Non-pigmented ciliary epithelial cell (primary cell): Measurements from ENCODE around the gene NBPF9.
"Not testable (repeated sequence)": the region's sequence is repeated elsewhere in the genome, so short reads cannot be mapped to it uniquely, and the experiment has no call there.

Source experiments
- DNase-seq: peaks from one replicate; pipeline ENCODE4 v3.0.0-alpha.2; 2010; ENCODE audit warnings: low read depth

NBPF9 gene, protein sequence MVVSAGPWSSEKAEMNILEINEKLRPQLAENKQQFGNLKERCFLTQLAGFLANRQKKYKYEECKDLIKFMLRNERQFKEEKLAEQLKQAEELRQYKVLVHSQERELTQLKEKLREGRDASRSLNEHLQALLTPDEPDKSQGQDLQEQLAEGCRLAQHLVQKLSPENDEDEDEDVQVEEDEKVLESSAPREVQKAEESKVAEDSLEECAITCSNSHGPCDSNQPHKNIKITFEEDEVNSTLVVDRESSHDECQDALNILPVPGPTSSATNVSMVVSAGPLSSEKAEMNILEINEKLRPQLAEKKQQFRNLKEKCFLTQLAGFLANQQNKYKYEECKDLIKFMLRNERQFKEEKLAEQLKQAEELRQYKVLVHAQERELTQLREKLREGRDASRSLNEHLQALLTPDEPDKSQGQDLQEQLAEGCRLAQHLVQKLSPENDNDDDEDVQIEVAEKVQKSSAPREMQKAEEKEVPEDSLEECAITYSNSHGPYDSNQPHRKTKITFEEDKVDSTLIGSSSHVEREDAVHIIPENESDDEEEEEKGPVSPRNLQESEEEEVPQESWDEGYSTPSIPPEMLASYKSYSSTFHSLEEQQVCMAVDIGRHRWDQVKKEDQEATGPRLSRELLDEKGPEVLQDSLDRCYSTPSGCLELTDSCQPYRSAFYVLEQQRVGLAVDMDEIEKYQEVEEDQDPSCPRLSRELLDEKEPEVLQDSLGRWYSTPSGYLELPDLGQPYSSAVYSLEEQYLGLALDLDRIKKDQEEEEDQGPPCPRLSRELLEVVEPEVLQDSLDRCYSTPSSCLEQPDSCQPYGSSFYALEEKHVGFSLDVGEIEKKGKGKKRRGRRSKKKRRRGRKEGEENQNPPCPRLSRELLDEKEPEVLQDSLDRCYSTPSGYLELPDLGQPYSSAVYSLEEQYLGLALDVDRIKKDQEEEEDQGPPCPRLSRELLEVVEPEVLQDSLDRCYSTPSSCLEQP (N-terminal part only)

DNA sequence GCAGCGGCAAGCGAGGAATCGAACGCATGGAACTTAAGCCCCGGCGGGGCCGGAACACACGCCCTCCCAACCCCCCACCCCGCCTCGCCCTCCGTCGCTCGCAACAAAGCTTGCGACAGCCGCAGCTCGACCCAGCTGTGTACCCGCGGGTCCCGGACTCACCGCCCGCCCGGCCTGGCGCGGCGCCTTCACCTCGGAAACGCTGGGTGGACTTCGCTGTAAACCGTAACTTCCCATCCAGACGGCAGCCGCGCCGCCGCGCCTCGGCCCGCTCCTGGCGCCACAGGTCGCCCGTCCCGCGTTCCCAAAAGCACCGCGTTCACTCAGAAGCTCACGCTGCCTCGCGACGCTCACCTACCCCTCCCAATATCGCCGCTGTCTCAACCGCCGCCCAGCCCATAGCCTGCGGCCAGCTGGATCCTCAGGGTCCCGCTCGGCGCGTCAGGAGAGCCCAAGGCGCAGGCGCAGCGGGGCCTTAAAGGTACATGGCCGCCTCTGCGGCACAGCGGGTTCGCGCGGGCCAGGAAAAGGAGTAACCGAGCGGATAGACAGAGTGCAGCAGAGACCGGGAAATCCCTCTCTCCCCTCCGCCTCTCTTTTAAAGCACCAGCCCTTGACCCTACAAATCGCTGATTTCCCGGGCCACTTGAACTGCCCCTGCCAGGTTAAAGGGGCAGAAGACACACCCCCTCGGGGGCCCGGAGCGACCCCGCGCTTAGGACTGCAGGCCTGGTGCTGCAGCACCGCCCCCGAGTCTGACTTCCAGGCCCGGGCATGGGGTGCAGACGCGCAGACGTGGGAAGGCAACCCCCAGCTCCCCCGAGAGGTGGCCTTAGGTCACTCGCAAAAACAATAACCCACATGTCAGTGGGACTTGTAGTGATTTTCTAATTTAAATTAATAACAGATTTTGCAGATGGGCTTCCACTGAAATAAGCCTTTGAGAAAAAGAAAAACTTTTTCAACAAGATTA lies at the start of gene NBPF9:
NBPF9 (minus strand) TSS at position 443 of the 973 bp plus-strand sequence. CDS start 21,412 bp downstream, outside the sequence.
- not testable (repeated sequence) for DNase-seq

DNA sequence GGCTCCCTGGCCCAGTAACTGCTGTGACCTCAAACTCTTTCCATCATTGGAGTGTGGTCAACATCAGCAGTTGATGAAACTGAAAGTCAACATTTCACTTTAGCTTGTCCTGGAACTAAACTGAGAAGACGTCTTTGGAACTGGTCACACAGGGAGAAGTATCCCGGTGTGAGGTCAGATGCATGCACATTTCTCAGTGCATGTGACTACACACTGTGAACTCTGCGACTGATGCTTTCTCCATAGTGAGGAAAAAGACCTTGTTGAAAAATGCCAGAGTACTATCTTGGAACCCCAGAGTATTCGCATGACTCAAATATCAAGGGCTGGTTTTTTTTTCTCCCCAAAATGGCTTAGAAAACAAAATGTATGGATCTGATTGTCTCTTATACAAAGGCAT lies 46.6 kb upstream of the NBPF9 start:
- DNase-seq: not testable (repeated sequence)

DNA sequence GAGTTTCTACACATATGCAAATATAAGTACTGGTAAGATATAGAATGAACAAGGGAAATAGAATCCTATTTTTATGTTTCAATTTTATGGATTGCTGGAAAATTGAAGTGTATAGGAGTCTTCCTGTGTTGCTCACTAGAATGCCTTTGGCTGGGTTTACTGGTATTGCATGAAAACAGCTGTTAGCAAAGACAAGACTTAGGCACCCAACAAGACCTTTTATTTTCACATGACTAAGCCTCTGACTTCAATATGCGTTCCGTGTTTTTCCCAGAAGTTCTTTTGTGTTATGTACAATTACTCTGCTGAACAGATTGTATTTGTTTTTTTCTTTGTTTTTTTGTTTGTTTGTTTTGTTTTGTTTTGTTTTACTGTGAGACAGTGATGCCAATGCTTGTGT lies 34.2 kb upstream of the NBPF9 start:
- not testable (repeated sequence) for DNase-seq

DNA sequence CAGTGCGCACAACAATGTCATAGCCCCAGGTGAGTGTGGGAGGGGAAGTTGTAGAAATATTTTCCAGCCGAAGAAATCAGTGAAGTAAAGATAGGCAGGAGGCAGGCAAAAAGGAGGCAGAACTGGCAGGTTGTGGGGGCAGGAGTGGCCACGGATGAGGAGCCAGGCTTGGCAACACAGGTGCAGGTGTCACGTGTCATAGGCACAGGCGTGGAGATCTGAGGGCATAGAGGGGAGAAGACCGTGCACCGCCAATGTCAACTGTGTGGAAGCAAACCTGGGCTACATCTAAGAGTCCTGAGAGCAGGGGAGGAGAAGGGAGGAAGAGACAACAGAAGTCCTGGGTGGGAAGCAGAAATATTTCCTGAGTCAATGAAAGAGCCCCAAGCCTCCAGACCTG lies 27.6 kb upstream of the NBPF9 start:
- not testable (repeated sequence) for DNase-seq

DNA sequence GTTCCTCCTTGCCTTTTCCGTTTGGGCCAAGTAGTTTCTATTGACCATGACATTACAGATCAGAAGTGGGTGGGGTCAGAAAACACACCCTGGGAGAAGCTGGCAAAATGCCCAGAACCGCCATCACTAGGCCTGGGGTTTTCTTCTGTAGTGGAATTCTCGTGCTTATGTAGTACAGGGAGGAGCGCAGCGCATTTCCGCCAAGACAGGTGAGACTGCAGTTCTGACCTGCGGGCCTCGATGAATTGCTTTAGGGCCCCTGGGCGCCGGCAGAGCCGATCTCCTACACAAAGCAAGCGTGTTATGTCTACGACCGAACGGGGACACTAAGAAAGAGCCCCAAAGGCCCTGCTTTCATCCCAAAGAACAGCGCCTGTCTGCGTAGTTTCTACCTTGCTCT lies 25.9 kb upstream of the NBPF9 start:
- DNase-seq: not testable (repeated sequence)

DNA sequence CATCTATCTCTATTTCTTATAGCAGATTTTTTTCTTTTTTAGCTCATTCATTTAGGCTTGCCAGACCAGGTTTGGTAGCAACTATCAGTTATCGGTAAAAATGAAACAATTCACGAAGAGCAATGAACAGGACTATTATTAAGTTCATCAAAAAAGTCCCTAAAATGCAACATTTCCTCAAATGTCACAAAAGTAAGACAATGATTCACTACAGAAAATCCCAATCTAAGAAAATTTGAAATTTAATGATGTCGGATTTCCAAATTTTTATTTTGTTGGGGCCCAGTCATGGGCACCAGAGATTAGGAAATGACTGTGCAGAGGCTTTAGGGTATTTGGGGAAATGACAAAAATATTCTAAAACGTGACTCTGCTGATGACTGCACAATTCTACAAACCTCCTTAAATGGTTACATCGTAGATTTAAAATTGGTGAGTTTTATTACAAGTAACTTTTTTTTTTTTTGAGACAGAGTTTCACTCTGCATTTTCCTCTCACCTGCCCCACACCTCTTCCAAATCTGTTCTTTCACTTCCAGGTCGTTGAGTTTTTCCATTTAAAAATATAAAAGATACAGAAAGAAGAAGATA lies 23.3 kb upstream of the NBPF9 start:
- DNase-seq: not testable (repeated sequence)

DNA sequence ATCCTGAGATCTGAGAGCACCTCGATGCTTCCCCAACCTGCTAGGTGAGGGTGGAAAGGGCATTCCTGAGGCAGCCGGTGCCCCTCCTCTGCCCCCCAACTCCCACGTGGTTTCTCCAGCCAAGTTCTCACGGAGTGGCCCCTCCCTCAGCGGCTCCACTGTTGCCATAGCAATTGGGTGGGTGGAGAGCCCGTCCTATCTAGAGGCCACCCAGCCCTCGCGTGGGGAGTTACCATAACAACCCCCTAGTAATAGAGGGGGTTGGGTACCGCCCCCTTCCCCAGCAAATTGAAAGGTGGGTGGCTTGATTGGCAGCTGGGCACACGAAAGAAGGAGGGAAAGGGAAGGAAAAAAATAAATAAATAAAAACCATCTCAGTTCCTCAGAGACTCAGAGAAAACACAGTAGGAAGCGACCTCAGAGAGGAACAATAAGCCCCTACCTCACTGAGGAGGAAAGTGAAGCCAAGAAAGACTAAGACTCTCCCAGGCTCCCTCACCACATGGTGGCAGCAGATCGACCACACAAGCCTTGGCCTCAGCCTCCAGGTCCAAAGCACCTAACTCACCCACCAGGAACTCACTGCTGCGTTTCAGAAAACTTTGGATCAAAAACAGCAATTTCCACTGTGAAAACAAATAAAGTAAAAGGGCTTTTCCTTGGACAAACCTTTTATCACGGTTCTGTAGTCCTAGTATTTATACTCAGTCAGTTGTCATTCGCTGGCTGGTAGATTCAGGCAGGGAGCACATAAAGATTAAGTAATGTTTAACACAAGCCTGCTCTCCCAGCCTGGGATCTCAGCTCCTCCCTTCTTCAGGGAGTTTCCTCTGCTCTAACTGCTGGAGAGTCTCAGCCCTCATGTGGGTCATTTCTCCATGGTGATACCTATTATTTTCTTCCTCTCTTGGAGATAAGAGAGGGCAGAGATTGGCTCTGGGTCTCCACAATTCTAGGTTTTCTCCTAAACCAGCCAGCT lies 20.9 kb upstream of the NBPF9 start:
- not testable (repeated sequence) for DNase-seq

DNA sequence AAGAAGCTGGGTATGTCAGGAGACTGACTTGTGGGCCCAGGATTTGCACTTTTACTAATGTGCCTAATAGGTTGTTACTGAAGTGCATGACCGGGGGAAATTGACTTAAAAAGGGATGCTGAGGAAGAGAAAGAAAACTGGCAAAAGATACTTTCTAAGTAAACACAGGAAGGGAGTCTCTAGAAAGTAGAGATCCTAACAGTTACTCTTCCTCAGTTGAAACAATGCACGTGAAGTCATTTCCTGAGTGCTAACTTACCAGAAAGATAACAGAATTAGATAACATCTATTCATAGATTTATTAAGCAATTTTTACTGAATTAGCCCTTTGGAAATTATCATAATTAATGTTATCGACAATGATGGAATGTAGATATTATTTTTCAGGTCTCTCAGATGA lies 9.5 kb upstream of the NBPF9 start:
- DNase-seq: not testable (repeated sequence)

DNA sequence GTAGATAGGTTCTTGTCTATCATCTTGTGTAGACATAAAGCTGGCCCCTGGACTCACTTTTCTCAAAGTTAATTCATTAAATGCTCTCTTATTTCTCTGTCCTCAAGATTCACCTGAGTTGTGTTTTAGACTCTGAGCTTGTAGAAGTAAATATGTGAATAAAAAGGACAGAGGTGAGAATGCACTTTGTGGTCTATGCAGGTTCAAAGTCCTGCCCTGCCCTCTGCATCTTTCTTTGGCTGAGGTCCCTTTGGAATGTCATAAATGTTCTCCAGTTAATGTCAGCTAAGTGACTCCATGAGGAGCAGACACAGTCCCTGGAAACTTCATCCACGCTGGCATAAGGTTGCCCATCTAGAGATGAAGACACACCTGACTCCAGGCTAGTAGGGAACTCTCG lies 7.0 kb upstream of the NBPF9 start:
- not testable (repeated sequence) for DNase-seq

DNA sequence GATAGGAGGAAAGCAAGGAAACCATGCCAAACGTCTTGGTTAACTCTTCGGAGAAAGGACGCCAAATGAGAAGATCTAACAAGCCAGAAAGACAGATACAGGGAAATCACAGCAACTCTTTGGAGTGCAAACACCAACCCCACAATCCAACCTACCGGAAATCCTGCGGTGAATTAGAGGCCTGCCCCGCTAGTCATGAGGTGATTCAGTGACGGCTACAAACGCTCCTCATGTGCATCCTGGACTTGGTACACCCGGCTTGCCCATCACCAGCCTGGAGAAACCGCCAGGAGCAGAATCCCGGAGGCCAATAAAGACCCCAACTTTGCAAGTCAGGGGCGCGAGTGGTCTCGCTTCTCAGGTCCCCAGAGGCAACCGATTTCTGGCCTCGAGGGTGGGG lies 777 bp downstream of the NBPF9 start:
- not testable (repeated sequence) for DNase-seq

DNA sequence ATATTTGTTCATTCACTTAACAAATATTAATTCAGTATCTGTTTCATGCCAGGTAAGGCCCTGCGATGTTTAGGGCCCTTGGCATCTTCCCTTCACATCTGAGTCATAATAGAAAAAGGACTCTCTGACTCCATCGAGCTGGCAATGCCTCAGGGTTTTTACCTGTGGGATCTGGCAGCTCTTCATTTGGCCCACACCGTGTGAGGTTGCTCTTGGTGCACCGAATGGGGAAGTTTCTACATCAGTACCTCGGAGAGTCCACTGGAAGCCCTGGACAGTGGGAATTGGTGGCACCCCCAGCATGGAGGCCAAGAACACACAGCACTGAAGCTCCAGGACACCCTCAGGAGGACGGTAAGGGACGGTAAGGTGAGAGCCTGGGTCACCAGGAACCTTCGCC lies 5.1 kb downstream of the NBPF9 start:
- DNase-seq: not testable (repeated sequence)

DNA sequence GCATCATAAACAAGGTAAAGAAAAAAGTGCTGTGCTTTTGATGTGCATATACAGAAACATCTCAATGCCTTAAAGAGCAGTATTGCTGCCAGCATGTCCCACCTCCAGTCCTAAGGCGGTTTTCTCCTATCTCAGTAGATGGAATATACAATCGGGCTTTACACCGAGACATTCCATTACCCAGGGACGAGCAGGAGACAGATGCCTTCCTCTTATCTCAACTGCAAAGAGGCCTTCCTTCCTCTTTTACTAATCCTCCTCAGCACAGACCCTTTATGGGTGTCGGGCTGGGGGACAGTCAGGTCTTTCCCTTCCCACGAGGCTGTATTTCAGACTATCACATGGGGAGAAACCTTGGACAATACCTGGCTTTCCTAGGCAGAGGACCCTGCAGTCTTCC lies 10.2 kb downstream of the NBPF9 start:
- DNase-seq: not testable (repeated sequence)

DNA sequence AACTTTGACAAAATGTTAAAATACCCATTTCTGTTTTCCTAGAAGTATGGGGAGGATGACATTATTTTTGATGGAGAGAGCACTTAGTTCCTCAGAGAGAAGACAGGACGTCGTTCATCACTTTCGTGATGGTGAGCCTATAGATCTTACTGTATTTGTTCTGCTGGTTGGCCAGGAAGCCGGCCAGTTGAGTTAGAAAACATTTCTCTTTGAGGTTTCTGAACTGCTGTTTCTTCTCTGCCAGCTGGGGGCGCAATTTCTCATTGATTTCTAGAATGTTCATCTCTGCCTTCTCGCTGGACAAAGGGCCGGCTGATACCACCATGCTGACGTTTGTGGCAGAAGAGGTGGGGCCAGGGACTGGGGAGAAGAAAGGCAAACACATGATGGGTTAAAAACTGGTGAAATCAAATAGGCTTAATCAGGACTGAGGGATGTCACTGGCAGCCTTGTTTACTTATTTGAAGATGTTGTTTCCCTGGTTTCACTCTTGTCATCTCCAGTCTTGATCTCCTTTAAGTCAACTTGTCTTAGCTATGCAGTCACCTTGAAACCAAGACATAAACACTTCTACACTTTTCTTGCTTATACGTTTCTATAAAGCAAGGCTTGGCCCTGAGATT lies 27.7 kb downstream of the NBPF9 start:
- DNase-seq: not testable (repeated sequence)

DNA sequence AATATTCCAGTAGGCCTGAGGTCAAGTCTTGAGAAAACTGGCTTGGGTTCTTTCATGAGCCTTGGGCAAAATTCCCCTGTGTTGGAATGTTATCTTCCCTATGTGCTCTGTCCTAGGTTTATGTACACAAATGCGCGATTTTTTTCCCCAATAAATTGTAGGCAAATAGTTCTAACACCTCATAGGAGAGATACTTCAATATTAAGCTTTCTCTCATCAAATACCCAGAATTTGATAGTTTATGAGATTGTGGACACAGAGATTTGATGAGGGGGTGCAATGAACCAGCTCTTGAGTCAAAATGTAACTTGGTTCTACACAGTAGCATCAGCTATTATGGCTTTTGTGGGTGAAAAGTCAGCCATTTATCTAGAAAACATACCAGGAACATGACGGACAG lies 38.7 kb downstream of the NBPF9 start:
- not testable (repeated sequence) for DNase-seq

DNA sequence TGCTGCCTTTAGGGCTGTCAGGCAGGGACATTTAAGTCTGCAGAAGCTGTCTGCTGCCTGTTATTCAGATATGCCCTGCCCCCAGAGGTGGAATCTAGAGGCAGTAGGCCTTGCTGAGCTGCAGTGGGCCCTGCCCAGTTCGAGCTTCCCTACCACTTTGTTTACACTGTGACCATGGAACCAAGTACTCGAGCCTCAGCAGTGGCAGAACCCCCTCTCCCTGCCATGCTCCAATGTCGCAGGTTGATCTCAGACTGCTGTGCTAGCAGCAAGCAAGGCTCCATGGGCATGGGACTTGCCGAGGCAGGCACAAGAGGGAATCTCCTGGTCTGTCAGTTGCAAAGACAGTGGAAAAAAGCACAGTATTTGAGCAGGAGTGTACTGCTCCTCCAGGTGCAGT lies 60.3 kb downstream of the NBPF9 start:
- not testable (repeated sequence) for DNase-seq

DNA sequence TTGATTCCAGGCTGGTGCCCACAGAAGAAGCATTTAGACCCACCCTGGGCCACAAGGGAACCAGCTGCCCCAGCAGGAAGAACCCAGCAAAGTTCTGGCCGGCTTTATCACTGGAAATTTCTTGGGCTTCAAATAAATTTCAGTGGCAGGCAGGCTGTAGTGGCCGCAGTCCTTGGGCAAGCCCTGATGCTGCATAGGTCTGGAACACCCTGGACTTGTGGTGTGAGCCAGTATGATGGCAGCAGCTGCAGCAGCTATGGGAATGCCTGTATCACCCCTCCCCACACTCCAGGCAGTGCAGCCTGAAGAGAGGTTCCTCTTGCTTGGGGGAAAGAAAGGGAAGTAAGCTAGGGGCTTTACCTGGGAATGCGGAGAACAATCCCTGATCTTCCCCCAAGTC lies 69.4 kb downstream of the NBPF9 start:
- DNase-seq: not testable (repeated sequence)

DNA sequence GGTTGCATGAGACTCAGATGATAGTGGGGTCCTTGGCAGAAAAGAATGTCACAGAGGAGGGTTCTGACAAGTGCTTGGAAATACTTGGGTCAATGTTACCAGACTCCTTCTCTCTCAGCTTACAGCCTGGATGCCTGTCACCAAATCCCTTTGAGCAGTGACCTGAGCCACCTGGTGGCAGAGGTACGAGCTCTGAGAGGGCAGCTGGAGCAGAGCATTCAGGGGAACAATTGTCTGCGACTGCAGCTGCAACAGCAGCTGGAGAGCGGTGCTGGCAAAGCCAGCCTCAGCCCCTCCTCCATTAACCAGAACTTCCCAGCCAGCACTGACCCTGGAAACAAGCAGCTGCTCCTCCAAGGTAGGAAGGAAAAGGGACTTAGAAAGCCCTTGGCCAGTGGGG lies 79.0 kb downstream of the NBPF9 start:
- not testable (repeated sequence) for DNase-seq

DNA sequence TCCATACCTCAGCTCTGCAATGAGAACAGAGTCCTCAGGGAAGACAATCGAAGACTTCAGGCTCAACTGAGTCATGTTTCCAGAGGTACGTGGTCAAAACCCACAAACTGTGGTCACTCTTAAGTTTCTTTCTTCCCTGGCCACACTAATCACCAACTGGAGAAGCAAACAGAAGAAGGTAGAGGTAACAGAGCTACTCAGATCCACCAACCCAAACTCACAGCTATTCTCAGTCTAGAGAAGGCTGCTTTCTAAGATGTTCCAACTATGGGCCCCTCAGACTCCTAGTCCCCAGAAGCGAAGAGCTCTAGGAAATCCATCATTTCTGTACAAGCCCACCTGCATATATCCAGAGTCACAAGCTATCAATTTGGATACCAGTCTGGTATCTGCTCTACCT lies 84.8 kb downstream of the NBPF9 start:
- DNase-seq: not testable (repeated sequence)

DNA sequence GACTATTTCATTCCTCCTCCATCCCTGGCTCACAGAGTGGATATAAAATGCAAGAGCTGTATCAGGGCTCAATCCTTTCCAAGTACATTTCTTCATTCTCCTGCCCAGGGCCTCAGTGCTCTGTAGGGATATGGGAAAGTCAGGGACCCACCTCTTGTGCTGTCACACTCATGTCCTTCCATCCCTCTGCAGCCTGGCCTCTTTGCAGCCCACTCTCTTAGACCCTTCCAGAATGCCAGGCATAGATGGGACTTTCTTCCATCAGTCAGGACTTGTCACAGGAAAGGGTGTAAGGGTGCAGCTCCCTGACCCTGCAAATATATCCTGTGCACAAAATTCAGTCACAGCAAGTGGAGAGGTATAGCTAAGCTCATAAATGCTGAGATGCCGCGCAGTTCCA lies 86.7 kb downstream of the NBPF9 start:
- DNase-seq: not testable (repeated sequence)
